ENCODE measurements around the gene TAB2.
A peak's percentile ranks its signal among the peaks of the same experiment; 100 is the strongest.

TAB2 gene

GRCh38 chr6:149331043-149331807, 13.7 kb downstream of the TAB2 start:
- no peak for TF ChIP-seq CTCF (IDR thresholded peaks at IDR 0.05; ENCODE audit: control insufficient read depth, insufficient read depth, low read depth, low read length, missing control alignments)
- DNase-seq (ENCODE audit: low read depth) = no peak
- H3K4me3 ChIP-seq (ENCODE audit: control insufficient read depth, low read depth, low read length) = no peak overlapping the region

GRCh38 chr6:149331871-149332270, 14.4 kb downstream of the TAB2 start:
- DNase-seq (ENCODE audit: low read depth) = no peak
- no peak for TF ChIP-seq CTCF (IDR thresholded peaks at IDR 0.05; ENCODE audit: control insufficient read depth, insufficient read depth, low read depth, low read length, missing control alignments)
- no peak overlapping the region for H3K4me3 ChIP-seq (ENCODE audit: control insufficient read depth, low read depth, low read length)

- TF ChIP-seq CTCF (IDR thresholded peaks at IDR 0.05; ENCODE audit: control insufficient read depth, insufficient read depth, low read depth, low read length, missing control alignments) = no peak
- DNase-seq (ENCODE audit: low read depth) = no peak
- no peak overlapping the region for H3K4me3 ChIP-seq (ENCODE audit: control insufficient read depth, low read depth, low read length)
Observed at GRCh38 chr6:149332602-149333265, 15.2 kb downstream of the TAB2 start.

GRCh38 chr6:149333266-149333620, 15.7 kb downstream of the TAB2 start:
- no peak for TF ChIP-seq CTCF (IDR thresholded peaks at IDR 0.05; ENCODE audit: control insufficient read depth, insufficient read depth, low read depth, low read length, missing control alignments)
- no peak for DNase-seq (ENCODE audit: low read depth)
- H3K4me3 ChIP-seq (ENCODE audit: control insufficient read depth, low read depth, low read length) = no peak overlapping the region

GRCh38 chr6:149334201-149334600, 16.7 kb downstream of the TAB2 start:
- H3K4me3 ChIP-seq (ENCODE audit: control insufficient read depth, low read depth, low read length) = no peak overlapping the region
- TF ChIP-seq CTCF (IDR thresholded peaks at IDR 0.05; ENCODE audit: control insufficient read depth, insufficient read depth, low read depth, low read length, missing control alignments) = no peak
- DNase-seq (ENCODE audit: low read depth) = peak; percentile 24

- DNase-seq (ENCODE audit: low read depth) = no peak
- TF ChIP-seq CTCF (IDR thresholded peaks at IDR 0.05; ENCODE audit: control insufficient read depth, insufficient read depth, low read depth, low read length, missing control alignments) = no peak
- no peak overlapping the region for H3K4me3 ChIP-seq (ENCODE audit: control insufficient read depth, low read depth, low read length)
Observed at GRCh38 chr6:149334682-149335160, 17.2 kb downstream of the TAB2 start.
